ENCODE results near the gene PCSK4. TPM values are rescaled to one million over a fixed set of nuclear protein-coding genes. Genes with fewer than 3 reads are reported as not detected.

The PCSK4 gene
- total RNA-seq, 1 donor from 2014 or later = 1.6 TPM

DNA sequence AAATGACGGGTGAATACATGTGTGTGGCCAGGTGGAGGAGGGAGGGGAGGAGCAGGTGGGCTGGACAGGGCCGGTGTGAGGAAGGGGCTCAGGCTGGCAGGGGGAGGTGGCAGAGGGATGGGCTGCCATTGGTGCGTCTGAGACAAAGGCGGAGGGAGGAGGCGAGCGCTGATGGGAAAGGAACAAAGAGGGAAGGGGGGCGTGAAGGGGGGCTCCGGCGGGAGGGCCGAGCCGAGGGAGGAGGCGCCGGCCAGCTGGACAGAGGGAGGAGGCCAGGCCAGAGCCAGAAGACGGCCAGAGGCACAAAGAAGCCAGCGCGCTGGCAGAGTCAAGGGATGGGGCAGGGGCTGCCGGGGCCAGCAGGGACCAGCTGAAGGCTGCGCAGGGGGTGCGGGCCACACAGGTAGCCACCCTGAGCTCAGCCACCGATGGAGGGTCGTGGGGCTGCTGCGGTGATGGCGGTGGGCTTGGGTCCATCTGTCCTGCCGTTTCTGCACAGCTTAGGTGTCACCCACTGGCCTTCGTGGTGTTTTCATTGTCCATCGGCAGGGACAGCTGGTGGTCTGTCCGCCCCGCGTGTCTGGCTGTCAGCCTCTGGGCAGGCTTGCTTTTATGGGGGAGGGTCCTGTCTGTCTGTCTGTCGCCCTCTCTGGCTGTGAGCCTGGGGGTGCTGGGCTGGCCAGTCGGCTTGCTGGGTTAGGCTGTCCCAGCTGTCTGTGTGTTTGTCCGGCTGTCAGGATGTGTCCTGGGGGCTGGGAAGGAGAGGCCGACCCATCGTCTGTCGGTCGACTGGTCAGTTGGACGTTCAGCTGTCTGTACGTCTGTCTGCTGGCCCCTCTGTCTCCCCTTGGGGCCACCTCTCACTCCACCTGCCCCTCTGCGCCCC, 38.0 kb downstream of the PCSK4 start:
- TF ChIP-seq, protein P1, sequence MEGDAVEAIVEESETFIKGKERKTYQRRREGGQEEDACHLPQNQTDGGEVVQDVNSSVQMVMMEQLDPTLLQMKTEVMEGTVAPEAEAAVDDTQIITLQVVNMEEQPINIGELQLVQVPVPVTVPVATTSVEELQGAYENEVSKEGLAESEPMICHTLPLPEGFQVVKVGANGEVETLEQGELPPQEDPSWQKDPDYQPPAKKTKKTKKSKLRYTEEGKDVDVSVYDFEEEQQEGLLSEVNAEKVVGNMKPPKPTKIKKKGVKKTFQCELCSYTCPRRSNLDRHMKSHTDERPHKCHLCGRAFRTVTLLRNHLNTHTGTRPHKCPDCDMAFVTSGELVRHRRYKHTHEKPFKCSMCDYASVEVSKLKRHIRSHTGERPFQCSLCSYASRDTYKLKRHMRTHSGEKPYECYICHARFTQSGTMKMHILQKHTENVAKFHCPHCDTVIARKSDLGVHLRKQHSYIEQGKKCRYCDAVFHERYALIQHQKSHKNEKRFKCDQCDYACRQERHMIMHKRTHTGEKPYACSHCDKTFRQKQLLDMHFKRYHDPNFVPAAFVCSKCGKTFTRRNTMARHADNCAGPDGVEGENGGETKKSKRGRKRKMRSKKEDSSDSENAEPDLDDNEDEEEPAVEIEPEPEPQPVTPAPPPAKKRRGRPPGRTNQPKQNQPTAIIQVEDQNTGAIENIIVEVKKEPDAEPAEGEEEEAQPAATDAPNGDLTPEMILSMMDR (IDR thresholded peaks at IDR 0.05; ENCODE audit: insufficient read depth, low read length, poor library complexity, severe bottlenecking) = no peak
- Histone ChIP-seq H3K4me3 (ENCODE audit: low read depth, low read length) (no peak overlapping the region), H3K27me3 (ENCODE audit: control insufficient read depth, insufficient read depth, low read length) (peaks cover 89% of the 10 kb centered on the region), H3K36me3 (ENCODE audit: control insufficient read depth, insufficient read depth, low read length) (no peaks in the 10 kb centered on the region)
- DNase-seq (ENCODE audit: low read depth) = no peak

DNA sequence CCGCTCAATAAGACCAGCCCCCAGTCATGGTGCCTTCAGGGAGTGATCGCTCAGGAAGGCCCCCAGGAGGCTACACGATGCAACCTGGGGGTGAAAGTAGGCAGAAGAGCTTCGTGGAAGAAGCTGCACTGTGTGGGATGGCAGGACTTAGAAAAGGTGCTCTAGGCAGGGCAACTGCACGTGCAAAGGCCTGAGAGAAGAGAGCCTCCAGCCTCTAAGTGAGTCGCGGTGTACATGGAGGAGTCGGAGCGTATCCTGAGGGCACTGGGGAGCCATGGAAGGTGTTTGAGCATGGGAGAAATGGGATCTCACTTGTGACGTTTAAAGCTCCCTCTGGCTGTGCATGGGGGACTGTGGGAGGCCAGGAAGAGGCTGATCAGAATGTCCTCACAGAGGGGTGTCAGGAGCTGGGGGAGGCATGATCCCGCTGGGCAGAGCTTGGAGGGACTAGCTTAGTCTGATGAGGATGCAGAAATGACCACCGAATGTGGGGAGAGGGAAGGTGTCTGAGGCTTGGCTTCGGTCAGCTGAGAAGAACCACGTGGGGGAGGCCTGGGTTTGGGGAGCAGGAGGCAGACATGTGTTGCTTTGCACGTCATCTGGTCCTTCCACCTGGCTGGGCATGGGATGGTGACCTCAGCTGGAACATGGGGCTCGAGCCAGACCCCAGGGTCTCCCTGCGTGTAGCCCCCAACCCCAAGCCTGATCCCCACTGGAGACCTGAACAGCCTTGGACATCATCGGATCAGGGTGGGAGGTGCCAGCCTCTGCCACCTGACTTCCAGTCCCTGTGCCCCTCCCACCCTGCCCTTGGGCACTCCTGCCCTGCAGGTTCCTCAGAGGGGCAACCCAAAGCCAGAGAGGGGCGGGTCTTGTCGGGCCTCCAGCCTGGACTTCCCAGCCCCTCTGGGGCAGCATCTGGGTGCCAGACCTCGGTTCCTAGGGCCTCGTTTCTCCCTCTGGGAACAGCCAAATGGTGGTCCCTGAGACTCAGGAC, 39.1 kb downstream of the PCSK4 start:
- H3K27me3 ChIP-seq (ENCODE audit: control insufficient read depth, insufficient read depth, low read length) = peaks cover 89% of the 10 kb centered on the region
- TF ChIP-seq, protein P1 (IDR thresholded peaks at IDR 0.05; ENCODE audit: insufficient read depth, low read length, poor library complexity, severe bottlenecking) = no peak
- H3K4me3 ChIP-seq (ENCODE audit: low read depth, low read length) = no peak overlapping the region
- H3K36me3 ChIP-seq (ENCODE audit: control insufficient read depth, insufficient read depth, low read length) = no peaks in the 10 kb centered on the region
- no peak for DNase-seq (ENCODE audit: low read depth)

DNA sequence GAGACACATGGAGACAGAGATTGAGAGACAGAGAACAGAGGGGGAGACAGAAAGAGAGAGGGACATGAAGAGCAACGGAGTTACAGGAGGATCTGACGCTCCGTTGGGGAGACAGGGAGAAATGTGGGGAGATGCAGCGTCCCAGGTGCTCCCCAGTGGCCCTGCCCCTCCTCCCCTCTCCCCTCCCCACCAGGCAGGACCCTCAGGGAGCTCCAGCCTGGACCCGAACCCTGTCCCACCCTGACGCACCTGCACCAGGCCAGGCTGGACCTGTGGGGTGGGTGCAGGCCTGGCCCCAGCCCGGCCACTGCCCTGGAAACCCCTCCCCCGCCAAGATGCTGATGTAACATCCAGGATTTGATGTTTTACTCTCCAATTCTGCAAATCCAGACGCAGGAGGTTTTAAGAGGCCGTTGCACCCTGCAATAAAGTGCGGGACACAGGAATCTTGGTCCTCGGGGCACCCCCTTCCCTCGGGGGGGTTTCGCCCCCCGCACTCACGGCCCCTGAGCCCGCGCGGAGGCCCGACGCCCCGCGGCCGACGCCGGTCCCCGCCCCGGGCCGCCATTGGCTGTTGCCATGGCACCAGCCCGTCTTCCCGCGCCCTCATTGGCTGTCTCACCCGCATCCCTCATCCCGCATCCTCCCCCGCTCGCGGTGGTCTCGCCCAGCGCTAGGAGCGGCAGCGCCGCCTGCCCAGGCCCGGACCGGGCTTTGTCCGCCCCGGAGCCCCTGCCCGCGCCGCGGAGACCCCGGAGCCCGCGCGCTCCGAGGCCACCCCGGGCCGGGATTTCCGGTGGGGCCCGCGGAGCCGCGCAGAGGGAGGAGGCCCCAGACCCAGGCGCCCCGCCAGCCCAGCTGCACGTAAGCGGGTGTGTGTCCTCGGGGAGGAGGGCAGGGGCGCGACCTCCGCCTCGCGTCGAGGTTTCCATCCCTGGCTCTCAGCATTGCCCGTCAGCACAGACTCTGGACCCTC, 40.4 kb downstream of the PCSK4 start, which contains the start of gene APC2:
APC2 (plus strand) TSS at position 655 of the 976 bp plus-strand sequence. CDS start 2,881 bp downstream, outside the sequence.
- no peaks in the 10 kb centered on the region for H3K36me3 ChIP-seq (ENCODE audit: control insufficient read depth, insufficient read depth, low read length)
- TF ChIP-seq, protein P1 (IDR thresholded peaks at IDR 0.05; ENCODE audit: insufficient read depth, low read length, poor library complexity, severe bottlenecking) = no peak
- H3K4me3 ChIP-seq (ENCODE audit: low read depth, low read length) = no peak within 1 kb of the TSS
- no peak for DNase-seq (ENCODE audit: low read depth)
- H3K27me3 ChIP-seq (ENCODE audit: control insufficient read depth, insufficient read depth, low read length) = peaks cover 86% of the 10 kb centered on the region

DNA sequence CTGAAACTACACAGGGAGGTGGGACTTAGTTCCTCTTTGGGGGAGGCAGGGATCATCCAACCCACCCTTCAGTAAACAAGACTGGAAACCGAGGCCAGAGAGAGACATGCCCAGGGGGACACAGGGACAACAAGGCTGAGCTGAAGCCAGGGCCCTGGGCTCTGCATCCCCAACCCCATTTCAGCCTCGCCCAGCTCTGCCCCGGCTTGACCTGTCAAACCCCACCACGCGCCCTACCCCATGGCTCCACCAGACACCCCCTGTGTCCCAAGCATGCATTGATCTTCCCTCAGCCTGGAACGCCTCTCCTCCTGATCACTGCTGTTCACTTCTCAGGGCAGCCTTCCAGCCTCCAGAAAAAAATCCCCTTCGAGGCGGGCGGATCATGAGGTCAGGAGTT, 42.2 kb downstream of the PCSK4 start:
- TF ChIP-seq, protein P1 (IDR thresholded peaks at IDR 0.05; ENCODE audit: insufficient read depth, low read length, poor library complexity, severe bottlenecking) = no peak
- DNase-seq (ENCODE audit: low read depth) = no peak
- peaks cover 73% of the 10 kb centered on the region for H3K27me3 ChIP-seq (ENCODE audit: control insufficient read depth, insufficient read depth, low read length)
- no peaks in the 10 kb centered on the region for H3K36me3 ChIP-seq (ENCODE audit: control insufficient read depth, insufficient read depth, low read length)
- H3K4me3 ChIP-seq (ENCODE audit: low read depth, low read length) = no peak overlapping the region

DNA sequence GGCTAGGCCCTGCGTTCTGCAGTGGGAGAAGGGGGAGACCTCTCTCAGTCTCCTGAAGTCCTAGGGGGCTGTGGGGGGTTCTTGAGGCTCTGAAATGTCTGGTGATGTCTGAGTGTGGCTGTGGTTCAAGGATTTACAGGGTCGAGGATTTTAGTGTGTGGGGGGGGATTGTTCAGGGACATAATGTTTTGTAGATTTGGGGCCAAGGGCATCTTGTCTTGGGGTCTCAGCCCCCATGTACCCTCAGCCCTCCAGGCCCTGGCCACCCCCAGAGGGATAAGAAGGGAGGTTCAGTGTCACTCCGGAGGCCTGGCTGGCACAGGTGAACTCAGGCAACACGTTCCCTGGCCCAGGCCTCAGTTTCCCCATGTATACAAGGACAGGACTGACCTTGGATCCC, 42.6 kb downstream of the PCSK4 start:
- Histone ChIP-seq H3K27me3 (ENCODE audit: control insufficient read depth, insufficient read depth, low read length) (peaks cover 68% of the 10 kb centered on the region), H3K36me3 (ENCODE audit: control insufficient read depth, insufficient read depth, low read length) (no peaks in the 10 kb centered on the region), H3K4me3 (ENCODE audit: low read depth, low read length) (no peak overlapping the region)
- DNase-seq (ENCODE audit: low read depth) = no peak
- TF ChIP-seq, protein P1 (IDR thresholded peaks at IDR 0.05; ENCODE audit: insufficient read depth, low read length, poor library complexity, severe bottlenecking) = no peak

Data from kidney epithelial cell (primary cell).